WERI-Rb-1 (cell line): ENCODE measurements around the gene FZD4.
"Not testable (repeated sequence)": the region's sequence is repeated elsewhere in the genome, so short reads cannot be mapped to it uniquely, and the experiment has no call there.

Experiments used
- DNase-seq: peaks from one replicate; pipeline ENCODE4 v3.0.0-alpha.2; 2020
- H3K27ac ChIP-seq: fragments of 250-450 bp; sonication (Bioruptor Pico); 2 replicates; pipeline ENCODE4 v1.5.1; 2020; ENCODE audit warnings: mild to moderate bottlenecking, moderate library complexity
- H3K27me3 ChIP-seq: fragments of 250-450 bp; sonication (Bioruptor Pico); 2 replicates; pipeline ENCODE4 v1.5.1; 2021; ENCODE audit warnings: mild to moderate bottlenecking, low read depth, moderate library complexity; ENCODE audit not compliant: insufficient read depth, severe bottlenecking
- H3K36me3 ChIP-seq: fragments of 250-450 bp; sonication (Bioruptor Pico); 2 replicates; pipeline ENCODE4 v1.5.1; 2020; ENCODE audit warnings: mild to moderate bottlenecking, moderate library complexity
- H3K4me3 ChIP-seq: 2 replicates; pipeline ENCODE4 v1.5.1; 2011; ENCODE audit warnings: low read depth, mild to moderate bottlenecking, control low read depth, low read length
- H3K9me3 ChIP-seq: fragments of 250-450 bp; sonication (Bioruptor Pico); 2 replicates; pipeline ENCODE4 v1.5.1; 2021; ENCODE audit warnings: mild to moderate bottlenecking, moderate library complexity; ENCODE audit not compliant: severe bottlenecking
- CTCF ChIP-seq: IDR thresholded peaks from 2 replicates; pipeline ENCODE4 v1.5.1; 2011; ENCODE audit warnings: low read depth, mild to moderate bottlenecking, control low read depth, inconsistent platforms, low read length

The FZD4 gene

GRCh38 chr11:86993031-86993430 lies 37.8 kb upstream of the FZD4 start:
- H3K27ac ChIP-seq = no peak overlapping the region
- no peaks in the 10 kb centered on the region for H3K9me3 ChIP-seq
- no peaks in the 10 kb centered on the region for H3K36me3 ChIP-seq
- no peak for TF ChIP-seq CTCF
- no peaks in the 10 kb centered on the region for H3K27me3 ChIP-seq
- DNase-seq = no peak
- H3K4me3 ChIP-seq = no peak overlapping the region

- H3K4me3 ChIP-seq, DNase-seq, H3K27me3 ChIP-seq, H3K36me3 ChIP-seq, H3K27ac ChIP-seq, H3K9me3 ChIP-seq: not testable (repeated sequence)
These were observed 37.1 kb upstream of the FZD4 start for GRCh38 chr11:86992340-86992739.

GRCh38 chr11:86991341-86991740 lies 36.1 kb upstream of the FZD4 start:
- Histone ChIP-seq H3K4me3 (no peak overlapping the region), H3K27ac (no peak overlapping the region), H3K9me3 (no peaks in the 10 kb centered on the region), H3K36me3 (no peaks in the 10 kb centered on the region), H3K27me3 (no peaks in the 10 kb centered on the region)
- no peak for DNase-seq
- no peak for TF ChIP-seq CTCF

- H3K27ac ChIP-seq = no peak overlapping the region
- no peak for TF ChIP-seq CTCF
- no peaks in the 10 kb centered on the region for H3K27me3 ChIP-seq
- no peak overlapping the region for H3K4me3 ChIP-seq
- no peaks in the 10 kb centered on the region for H3K36me3 ChIP-seq
- DNase-seq = no peak
- H3K9me3 ChIP-seq = no peaks in the 10 kb centered on the region
These were observed 35.3 kb upstream of the FZD4 start for GRCh38 chr11:86990515-86990914.

- Histone ChIP-seq H3K27ac (no peak overlapping the region), H3K4me3 (no peak overlapping the region), H3K36me3 (no peaks in the 10 kb centered on the region), H3K27me3 (no peaks in the 10 kb centered on the region), H3K9me3 (no peaks in the 10 kb centered on the region)
- TF ChIP-seq CTCF = no peak
- no peak for DNase-seq
These were observed 34.8 kb upstream of the FZD4 start for GRCh38 chr11:86990031-86990430.

GRCh38 chr11:86988351-86988881 lies 33.2 kb upstream of the FZD4 start:
- H3K36me3 ChIP-seq = no peaks in the 10 kb centered on the region
- TF ChIP-seq CTCF = no peak
- no peak for DNase-seq

More at GRCh38 chr11:86988351-86988881, 33.2 kb upstream of the FZD4 start:
- Histone ChIP-seq H3K4me3 (no peak overlapping the region), H3K27me3 (no peaks in the 10 kb centered on the region), H3K27ac (no peak overlapping the region), H3K9me3 (no peaks in the 10 kb centered on the region)
